IPS-NIHi7 (cell line): ENCODE measurements around the gene ABITRAM.
"Not testable (repeated sequence)": the region's sequence is repeated elsewhere in the genome, so short reads cannot be mapped to it uniquely, and the experiment has no call there.

Experiments
- DNase-seq: peaks from one replicate; pipeline ENCODE4 v3.0.0; 2012; ENCODE audit warnings: mixed read lengths; ENCODE audit errors: extremely low spot score

Gene ABITRAM

DNA sequence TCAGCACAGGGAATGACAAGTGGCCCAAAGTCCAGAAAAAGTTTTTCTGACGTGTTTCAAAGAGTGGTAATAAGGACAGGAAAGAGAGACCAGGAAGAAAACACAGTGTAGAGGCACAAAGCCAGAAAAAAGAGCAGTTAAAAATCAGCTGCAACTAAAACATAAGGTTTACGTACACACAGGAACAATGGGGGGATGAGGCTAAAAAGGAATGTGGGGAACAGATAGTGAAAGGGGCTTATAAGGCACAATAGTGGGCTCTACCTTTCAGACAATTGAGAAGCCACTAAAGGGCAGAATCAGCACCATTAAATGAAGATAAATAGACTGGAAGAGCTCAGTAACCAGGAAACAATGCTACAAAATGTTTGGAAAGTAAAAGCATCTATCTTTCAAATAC, 5.8 kb upstream of the ABITRAM start:
- no peak for DNase-seq

DNA sequence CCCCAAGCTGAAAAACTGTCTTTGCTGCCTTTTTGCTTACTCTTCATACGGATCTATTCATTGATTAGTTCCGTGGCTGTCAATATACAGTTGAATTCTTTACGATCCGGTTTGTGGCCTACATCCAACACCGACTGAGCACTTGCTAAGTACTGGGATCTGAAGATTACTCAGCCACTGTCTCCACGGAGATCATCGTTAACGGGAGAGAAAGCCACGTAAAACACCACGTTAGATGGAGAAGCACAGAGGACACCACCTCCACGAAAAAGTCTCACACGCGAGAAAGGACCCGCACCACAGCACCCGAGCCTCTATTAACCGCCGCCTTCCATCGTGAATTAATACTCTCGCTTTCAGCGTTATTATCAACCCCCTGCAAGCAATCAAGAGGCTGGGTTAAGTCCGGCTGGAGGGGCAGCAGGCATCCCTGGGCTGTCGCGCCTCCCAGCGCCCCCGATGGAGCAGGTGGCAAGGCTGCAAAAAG, 926 bp upstream of the ABITRAM start:
- DNase-seq, result no peak

DNA sequence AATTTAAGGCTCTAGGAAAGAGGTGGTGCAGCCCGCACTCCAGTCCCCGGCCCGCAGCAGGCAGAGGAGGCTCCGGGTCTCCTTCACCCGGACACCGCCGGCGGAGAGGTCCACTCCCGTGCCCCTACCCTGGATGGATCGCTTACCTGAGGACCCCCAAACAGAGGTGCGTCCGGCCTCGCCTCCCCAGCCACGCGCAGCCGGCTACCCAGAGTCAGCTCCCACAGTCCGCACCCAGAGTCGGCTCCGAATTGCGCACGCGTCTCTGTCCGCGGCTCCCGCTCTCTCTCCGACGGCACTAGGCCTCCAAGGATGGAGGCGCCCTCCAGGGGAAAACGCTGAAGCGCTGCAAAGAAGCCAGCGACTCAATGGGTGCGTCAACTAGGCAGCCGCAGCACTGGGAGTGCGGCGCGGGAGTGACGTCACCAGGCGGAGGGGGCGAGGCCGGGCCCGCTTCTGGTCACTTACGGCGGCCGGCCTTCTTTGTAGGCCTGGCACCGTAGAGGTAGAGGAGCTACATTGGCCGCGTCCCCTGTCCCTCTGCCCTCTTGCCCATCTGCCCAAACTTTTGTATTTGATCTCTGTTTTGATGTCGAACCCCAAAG, 380 bp upstream of the ABITRAM start, which contains the start of gene ELP1:
TSS of gene ELP1 (minus strand) at position 407 of the 605 bp plus-strand sequence. CDS start 2,978 bp downstream, outside the sequence.
- DNase-seq, result peak; percentile 95

DNA sequence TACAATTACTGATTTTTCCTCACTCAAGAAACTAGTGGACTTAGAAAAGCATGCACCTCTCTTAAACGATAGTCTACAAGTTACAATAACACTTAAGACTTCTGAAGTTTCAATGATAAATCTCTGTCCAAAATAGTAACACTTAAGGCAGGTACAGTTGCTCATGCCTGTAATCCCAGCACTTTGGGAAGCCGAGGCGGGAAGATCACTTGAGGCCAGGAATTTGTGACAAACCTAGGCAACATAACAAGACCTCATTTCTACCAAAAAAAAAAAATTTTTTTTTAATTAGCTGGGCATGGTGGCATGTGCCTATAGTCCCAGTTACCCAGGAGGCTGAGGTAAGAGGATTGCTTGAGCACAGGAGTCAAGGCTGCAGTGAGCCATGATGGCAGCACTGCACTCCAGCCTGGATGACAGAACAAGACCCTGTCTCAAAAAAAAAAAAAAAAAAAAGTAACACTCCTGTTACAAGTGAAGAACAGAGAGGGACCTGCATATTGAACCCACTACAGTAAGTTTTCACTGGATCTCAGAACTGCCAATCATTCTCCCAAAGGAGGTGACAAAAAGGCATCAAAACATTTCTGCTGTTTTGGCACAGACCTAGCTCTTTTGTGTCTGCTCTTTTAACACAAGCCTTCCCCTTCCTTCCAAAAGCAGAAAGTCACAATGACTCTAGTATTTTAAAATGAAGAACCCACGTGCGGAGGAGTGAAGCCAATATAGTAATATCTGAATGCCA, 3.5 kb downstream of the ABITRAM start:
- no peak for DNase-seq

DNA sequence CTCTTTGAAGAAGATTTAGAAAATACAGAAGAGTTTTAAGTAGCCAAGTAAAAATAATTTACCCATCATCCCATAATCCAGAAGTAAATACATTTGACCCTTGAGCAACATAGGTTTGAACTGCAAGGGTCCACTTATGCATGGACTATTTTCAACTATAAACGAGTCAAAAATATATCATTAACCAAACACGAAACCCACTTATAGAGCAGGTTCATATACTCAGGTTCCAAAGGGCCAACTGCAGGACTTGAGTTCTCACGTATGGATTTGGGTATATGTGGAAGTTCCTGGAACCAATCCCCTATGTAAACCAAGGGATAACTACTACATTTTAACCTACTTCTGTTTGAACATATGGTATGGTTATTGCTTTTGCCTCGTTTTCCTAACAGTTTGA, 5.8 kb downstream of the ABITRAM start:
- DNase-seq, result no peak

DNA sequence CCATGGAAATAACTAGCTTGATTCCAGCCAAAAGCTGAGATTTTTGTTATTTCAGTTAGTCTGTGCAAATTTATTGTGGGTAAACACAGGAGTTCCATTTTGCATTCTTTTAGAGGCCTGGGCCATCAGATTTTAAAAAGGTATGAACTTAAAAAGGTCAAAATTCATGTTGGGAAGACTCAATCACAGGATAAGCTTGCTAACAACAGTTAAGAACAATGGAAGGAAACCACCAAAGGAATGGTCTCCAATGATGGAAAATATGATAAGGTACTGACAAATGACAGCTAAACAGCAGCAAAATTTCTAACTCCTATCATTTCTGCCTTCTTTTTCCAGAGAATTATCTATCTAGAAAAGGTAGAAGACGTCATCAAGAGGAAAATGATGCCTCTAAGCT, 16.0 kb downstream of the ABITRAM start:
- no peak for DNase-seq

DNA sequence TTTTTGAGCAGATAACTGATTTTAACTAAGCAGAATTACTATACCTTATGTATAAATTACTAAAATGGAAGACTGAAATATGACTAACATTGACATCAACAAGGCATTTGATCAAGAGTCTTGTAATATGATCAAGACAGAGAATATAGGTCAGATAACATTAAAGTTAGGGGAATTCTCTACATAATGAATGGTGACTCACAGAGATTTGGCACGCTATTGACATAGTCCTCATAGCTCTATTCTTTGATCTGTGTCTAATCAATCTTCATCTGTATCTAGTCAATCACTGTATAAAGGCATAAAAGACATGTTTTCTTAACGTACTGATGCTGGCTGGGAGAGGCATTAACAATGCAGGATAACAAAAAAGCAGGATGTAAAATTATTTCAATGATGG, 17.4 kb downstream of the ABITRAM start:
- no peak for DNase-seq

DNA sequence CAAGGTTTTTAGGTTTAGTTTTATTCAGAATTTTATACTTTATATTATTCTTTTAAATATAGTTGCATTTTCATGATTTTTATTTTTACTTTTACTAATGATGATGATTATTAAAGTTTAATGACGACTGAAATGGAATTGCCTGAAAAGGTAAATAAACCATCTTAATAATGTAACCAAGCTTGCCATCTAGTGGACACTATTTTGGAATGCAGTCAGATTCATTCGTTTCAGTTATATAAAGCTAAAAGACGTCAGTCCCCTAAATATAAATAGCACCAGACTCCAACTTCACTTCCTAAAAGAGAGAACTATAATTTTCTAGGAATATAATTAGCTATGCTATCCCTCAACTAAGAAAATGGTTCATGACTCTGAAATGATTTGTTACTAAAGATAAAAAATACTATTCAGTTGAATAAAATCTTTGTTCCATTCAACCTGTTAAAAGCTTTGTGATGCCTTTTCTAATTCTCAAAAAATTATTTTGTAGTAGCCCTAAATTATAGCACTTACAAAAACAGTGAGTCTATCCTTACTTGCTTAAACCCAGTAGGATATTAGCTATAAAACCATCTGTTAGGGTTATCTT, 19.9 kb downstream of the ABITRAM start:
- no peak for DNase-seq

DNA sequence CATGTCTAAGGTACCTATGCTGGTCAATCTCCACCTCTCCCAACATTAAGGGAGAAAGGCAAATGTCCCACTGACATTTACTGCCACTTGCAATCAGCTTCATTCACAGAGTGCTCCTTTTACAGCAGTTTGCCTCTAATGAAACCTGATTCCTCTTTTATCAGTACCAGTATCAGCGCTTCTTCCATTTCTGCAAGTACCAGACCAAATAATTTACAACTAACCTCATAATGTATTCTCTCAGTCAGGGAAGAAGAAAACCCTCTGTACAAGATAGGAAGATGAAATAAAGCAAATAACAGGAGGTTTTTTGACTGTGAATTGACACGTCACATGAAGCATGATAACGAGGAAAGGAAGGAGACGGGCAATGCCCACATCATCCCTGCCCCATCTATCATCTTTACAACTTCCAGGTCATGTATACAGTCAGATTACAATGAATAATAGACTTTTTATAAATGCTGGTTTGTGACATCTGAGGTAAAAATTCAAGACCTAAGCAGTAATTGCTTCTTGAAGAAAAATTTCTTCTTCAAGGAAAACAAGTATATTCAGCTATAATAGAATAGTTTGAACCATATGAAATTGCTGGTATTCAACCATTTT, 21.9 kb downstream of the ABITRAM start:
- DNase-seq, result no peak

DNA sequence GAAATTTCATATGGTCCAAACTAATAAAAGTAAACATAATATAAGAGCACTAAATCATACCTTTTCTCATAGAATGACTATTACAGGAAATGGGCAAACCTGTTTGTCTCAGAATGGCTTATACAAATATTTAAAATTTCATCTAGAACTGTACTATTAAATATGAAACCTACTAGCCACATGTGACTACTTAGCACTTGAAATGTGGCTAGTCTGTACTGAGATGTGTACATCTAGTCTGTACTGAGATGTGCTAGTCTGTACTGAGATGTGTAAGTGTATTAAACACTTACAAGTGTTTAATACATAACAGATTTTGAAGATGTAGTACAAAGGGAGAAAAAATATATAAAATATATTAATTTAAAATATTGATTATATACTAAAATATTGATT, 22.4 kb downstream of the ABITRAM start:
- DNase-seq, result no peak

DNA sequence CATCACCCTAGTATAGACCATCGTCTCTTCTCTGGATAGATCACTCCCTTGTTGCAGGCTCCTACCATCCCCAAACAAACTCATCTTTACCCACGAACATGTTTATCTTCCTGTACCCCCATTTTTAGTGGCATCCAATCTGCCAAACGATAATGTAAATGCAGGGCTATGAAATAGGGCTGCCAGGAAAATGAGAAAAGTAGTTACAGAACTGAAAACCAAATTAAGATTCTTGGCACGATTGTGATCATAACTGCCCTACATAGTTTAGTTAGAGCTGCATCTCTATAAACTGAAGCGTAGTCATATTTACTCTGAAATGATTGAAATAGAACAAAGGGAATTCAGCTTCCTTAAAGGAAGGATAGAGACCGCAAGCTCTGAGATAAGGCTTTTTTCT, 26.1 kb downstream of the ABITRAM start:
- no peak for DNase-seq

DNA sequence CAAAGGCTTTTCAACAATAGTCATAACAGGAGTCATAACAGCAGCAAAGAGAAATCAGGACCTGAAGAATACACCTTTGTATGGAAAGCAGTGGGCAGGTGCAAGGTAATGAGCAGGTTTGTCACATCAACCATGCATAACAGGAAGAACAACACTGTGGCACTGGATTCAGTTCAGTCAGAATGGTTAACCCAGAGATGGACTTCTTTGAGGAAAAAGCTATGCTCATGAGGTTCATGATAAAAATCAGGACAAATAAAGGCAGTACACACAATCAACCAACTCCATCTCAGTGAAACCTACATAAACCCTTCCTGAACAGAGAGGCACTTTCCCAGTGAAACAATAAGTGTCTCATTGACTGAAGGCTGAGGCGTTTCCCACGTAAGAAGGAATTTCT, 27.0 kb downstream of the ABITRAM start:
- DNase-seq, result no peak

DNA sequence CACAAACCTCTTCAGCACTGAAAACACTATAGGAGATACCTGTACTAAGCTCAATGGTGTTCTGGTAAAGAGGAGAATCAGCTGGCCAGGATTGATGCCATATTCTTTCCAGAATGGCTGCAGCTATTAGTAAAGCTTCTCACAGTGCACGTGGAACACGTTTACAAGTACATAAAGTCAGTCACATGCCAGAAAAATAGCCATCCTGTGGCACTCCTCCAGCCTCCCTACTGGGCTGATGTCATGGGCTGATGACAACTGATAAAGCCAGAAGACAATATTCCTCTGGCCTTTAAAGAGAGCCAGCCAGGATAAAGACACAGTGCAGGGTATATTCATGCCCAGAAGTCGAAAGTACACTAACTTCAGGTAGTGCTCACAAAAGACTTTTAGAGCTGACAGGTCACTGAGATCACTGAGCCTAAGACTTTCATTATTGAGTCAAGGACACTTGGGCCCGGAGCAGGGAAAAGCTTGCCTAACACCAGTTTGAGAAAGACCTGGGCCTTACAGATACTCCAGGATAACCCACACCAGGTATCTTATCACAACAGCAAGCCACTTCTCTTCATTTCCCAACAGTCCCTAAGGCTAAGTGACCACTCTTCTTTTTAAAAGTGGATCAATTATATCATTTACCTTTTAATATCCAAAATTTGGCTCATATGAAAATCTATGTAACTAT, 29.4 kb downstream of the ABITRAM start:
- DNase-seq, result no peak

DNA sequence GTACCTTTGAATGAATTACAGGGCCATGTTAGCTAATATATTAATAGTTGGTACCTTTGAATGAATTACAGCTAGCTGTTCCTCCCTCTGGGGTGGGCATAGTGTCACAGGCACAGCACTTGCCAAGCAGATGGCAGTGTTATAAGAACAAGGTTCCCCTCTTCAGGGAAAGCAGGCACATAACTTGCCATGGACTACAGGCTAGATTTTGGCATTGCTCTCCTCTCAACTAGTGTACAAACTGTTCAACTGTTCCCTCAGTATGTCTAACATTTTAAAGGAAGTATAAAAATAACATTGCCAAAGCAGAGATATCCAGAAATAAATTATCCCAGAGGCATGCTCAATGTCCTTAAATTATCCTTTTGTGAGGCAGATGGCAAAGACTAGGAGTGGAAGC, 33.7 kb downstream of the ABITRAM start:
- no peak for DNase-seq

DNA sequence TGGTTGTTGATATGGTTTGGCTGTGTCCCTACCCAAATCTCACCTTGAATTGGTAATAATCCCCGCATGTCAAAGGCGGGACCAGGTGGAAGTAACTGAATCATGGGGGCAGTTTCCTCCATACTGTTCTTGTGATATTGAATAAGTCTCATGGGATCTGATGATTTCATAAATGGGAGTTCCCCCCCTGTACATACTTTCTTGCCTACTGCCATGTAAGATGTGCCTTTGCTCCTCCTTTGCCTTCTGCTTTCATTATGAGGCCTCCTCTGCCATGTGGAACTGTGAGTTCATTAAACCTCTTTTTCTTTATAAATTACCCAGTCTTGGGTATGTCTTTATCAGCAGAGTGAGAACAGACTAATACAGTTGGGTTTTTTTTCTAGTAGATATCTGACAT, 37.2 kb downstream of the ABITRAM start:
- DNase-seq, result not testable (repeated sequence)

DNA sequence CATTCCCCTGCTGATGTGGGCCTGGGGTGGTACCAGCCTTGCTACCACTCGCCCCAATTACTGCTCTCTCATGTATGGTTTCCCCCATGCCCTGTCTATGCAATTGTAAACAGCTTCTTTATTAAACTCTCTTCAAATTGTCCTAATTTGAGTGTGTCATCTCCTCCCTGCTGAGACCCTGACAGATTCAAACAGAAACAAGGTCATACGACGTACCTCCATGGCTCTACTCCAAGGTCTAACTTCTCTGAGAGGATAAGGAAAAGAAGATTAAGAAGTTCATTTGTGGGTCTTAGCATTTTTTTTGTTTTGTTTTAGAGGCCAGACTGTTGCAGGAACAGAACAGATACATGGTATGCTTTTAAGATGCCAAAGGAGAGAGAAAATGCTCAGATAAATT, 38.0 kb downstream of the ABITRAM start:
- no peak for DNase-seq

DNA sequence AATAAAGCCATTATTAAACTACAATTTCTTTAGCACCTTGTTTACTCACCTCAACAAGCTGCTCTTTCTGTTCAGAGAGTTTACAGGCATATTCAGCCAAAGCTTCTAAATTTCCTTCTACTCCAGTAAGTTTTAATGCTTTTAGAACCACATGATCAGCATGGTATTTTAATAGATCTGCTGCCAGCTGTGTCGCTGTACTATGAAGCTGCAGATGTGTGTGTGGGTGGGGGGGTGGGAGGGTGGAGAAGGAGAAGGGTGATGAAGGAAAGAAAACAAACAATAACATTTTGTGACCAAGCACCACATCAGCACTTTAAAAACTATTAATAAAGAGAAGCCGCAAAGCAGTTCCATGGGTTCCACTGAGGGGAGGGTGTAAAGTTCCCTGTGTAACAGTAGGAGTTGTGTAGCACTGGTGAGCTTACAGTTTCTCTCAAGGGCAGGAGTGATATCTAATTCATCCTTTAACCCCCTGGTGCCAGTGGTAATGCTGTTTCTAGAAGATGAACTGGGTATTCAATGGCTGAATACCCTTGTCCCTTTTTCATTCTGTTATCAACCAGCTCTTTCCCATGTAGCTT, 38.5 kb downstream of the ABITRAM start:
- no peak for DNase-seq

DNA sequence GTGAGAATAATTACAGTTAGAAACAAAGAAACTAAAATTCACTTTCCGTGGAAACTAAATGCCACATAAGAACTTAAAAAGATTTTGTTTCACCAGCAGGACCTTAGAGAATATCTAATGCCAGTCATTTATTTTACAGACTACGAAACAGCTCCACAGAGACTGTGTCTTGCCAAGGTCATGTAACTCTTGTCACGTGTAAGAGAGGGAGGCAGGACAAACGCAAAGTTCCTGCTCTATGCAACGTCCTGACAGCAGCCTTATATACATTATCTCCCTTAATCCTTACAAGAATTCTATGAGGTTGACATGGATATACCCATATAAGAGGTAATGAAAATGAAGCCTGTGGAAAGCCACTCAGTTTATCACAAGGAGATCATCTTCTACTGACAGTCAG, 39.7 kb downstream of the ABITRAM start:
- DNase-seq, result no peak

DNA sequence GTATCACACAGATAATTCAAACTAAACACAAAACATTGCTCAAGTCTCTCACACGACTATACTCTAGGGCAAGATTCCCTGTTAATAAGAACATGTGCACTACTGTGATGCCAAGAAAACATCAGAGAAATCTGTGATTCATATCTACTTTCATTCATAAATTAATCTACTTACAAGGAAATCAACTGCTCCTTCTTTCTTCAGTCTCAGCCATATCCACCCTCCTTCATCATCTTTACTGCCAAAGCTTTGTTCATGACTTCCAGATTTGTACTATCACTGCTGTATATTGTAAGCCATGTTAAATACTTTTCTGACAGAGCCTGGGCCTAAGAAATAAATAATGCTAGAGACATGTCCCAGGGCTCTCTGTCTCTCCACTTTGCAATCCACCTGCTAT, 44.0 kb downstream of the ABITRAM start:
- DNase-seq, result no peak

DNA sequence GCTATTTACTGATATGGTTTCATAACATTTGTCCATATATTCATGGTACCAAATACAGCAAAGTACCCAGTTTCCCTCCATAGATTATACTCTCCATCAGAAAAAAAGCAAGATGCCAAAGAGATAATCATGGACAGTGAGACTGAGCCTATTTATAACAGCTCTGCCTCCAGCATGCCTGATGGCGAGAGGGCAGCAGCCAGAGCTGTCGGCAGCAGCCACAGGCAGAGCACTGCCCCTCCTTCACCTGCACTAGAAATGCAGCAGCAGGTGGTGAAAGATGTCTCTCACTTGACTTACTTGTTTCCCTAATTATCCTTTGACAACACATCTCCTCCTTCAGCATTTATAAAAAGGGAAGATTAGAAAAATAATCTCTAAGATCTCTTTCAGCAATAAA, 46.7 kb downstream of the ABITRAM start:
- no peak for DNase-seq

DNA sequence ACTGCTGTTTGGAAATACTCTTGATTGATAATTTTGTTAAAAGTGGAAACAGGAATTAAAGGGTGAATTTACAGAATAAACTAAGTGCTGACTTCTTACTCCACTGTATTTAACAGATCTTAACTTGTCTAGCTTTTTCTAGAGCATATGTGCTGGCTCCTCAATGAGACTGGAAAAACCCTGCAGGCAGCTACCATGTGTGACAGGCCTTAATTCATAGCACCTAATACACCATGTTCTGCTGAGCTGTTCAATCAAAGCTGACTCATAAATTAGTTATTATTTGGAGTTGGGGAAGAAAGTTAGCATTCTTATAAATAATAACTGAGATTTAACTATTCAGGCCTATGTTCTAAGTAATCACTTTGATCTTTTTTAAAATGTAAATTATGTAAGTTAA, 49.7 kb downstream of the ABITRAM start:
- no peak for DNase-seq
